Bronchial epithelial cell (primary cell): ENCODE data around the gene RNF11. TPM values are rescaled to one million over a fixed set of nuclear protein-coding genes. Genes with fewer than 3 reads are reported as not detected.

Source experiments
- DNase-seq: peaks from one replicate; pipeline ENCODE4 v3.0.0-alpha.2; 2010; ENCODE audit warnings: low read depth
- FAIRE-seq: peaks from 2 replicates; lab custom pipeline; 2011; peaks lifted over from hg19 to GRCh38; lab: Jason Lieb, UNC
- H3K27me3 ChIP-seq: 2 replicates; pipeline ENCODE4 v1.5.1; 2011; ENCODE audit warnings: low read length; ENCODE audit not compliant: control insufficient read depth, insufficient read depth
- H3K36me3 ChIP-seq: 2 replicates; pipeline ENCODE4 v1.5.1; 2011; ENCODE audit warnings: low read length; ENCODE audit not compliant: control insufficient read depth, insufficient read depth
- H3K4me3 ChIP-seq: 2 replicates; pipeline ENCODE4 v1.5.1; 2011; ENCODE audit warnings: mild to moderate bottlenecking, low read depth, low read length, control low read depth
- CTCF ChIP-seq: IDR thresholded peaks from 2 replicates; pipeline ENCODE4 v1.5.1; 2011; ENCODE audit warnings: mild to moderate bottlenecking, moderate library complexity, low read length, control low read depth, inconsistent platforms; ENCODE audit not compliant: insufficient read depth, severe bottlenecking
- total RNA-seq: library from RNA; depleted of rRNA; stranded (reverse); fragments of >200 nt; gene quantifications from 2 replicates; pipeline ENCODE4 v1.2.1, GENCODE V29; 2014

Gene RNF11
- total RNA-seq, 1 donor from 2014 or later = 94.0 TPM

DNA sequence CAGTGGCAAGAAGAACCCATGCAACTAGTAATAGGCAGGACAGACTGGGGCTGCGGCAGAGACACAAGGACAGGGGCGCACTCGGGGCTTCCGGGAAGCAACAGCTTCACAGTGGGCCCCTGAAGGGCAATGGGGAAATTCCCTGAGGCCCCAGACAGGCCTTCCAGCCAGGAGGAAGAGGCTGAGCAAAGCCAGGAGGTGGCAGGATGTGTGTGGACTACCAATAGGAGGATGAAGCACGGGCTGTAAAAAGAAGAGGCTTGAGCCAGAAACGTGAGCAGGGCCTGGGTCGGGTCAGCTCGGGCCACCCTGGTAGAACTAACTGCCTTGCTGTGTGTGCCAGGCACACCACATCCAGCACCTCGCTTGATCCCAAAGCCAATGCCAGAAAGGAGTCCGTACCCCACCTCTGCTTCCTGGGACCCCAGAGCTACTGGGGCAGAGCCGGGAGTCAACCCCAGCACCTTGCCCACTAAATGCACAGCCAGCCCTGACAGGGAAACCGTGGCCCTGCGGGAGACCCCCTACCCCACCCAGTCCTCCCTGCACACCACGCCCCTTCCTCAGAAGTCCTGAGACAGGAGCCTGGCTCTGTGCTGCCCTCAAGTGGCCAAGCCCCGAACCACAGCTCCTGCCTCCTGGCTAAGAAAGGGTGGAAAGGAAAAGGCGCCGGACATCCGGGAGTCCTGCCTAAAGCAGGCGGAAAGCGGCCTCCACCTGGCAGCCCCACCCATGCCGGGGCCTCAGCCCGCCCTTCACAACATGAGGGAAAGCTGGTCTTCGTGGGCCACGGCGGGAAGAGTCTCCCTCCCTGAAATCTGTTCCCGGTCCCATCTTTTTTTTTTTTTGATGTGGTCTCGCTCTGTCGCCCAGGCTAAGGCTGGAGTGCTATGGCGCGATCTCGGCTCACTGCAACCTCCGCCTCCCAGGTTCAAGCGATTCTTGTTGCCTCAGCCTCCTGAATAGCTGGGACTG is 60.6 kb downstream of the RNF11 start:
- peak; percentile 96 for TF ChIP-seq CTCF
- Histone ChIP-seq H3K27me3 (no peaks in the 10 kb centered on the region), H3K36me3 (no peaks in the 10 kb centered on the region), H3K4me3 (peak overlapping the region; percentile 33)
- peak; percentile 68 for DNase-seq
- FAIRE-seq = no peak

DNA sequence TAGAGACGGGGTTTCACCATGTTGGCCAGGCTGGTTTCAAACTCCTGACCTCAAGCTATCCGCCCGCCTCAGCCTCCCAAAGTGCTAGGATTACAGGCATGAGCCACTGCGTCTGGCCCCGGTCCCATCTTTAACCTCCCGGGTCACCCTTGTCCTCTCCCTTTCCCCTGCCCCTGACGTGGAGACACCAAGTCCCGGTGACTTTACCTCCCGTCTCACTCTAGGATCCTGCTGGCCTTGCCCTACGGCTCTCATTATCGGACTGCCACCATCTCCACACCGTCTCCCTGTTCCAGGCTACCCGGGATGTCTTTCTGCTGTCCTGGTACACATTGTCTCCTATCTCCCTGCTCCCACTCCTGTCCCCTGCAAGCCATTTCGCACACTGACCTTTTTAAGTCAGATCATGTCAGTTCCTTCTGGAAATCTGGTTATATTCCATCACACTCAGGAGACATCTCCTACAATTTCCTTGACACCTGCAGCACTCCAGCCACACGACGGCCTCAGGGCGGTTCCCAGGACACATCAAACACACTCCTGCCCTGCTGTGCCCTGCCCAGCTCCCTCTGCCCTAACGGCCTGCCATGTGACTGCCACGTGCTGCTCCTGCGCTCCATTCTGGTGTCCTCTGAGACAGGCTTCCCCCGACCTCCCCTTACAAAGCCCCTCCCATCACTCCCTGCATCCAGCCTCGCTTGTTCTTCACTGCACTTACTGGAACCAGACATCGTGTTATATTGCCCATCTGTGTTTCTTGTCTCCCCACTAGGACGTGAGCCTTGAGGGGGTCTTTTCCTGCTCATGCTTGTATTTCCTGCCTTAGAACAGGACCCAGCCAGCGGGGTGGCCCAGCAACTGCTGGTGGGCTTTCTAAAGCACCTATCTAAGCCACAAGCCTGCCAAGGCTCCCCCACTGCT is 61.6 kb downstream of the RNF11 start:
- TF ChIP-seq CTCF = no peak
- no peaks in the 10 kb centered on the region for H3K27me3 ChIP-seq

GRCh38 chr1:51298322-51298705 is 62.2 kb downstream of the RNF11 start:
- no peaks in the 10 kb centered on the region for H3K27me3 ChIP-seq
- no peaks in the 10 kb centered on the region for H3K36me3 ChIP-seq
- no peak overlapping the region for H3K4me3 ChIP-seq
- DNase-seq (no peak), FAIRE-seq (no peak)
- TF ChIP-seq CTCF = no peak

More for the DNA sequence above, 61.6 kb downstream of the RNF11 start:
- no peak for DNase-seq
- no peak for FAIRE-seq
- Histone ChIP-seq H3K4me3 (no peak overlapping the region), H3K36me3 (no peaks in the 10 kb centered on the region)

DNA sequence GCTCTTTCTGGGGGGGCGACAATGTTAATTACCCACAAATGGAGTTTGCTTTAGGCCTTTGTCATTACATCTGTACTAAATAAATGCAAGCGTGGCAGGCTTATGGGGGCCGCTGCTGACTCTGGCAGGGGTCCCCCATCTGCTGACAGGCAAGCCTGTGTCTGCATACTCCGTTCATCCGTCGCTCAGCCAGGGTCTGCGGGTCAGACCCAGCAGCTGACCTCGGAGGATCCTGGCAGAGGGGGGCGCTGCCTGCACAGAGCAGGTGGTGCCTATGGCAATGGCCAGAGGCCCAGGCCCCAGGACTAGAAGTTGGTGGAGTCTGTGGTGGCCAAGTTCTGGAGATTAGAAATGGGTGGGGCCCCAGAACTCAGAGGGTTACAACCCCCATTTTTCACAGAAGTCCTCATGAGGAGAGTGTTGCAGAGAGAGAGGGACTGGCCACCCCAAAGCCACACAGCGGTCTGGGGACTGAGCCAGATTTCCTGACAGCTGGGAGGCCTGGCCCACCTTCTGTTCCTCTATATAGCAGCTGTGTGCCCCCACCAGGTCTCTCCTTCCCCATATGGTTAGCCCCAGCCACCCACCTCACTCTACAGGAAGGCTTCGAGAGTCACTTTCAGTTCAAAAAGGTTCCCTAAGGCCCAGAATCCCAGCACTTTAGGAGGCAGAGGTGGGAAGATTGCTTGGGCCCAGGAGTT is 63.3 kb downstream of the RNF11 start:
- no peak overlapping the region for H3K4me3 ChIP-seq
- no peak for FAIRE-seq
- no peaks in the 10 kb centered on the region for H3K27me3 ChIP-seq
- no peak for DNase-seq
- no peak for TF ChIP-seq CTCF
- H3K36me3 ChIP-seq = no peaks in the 10 kb centered on the region

DNA sequence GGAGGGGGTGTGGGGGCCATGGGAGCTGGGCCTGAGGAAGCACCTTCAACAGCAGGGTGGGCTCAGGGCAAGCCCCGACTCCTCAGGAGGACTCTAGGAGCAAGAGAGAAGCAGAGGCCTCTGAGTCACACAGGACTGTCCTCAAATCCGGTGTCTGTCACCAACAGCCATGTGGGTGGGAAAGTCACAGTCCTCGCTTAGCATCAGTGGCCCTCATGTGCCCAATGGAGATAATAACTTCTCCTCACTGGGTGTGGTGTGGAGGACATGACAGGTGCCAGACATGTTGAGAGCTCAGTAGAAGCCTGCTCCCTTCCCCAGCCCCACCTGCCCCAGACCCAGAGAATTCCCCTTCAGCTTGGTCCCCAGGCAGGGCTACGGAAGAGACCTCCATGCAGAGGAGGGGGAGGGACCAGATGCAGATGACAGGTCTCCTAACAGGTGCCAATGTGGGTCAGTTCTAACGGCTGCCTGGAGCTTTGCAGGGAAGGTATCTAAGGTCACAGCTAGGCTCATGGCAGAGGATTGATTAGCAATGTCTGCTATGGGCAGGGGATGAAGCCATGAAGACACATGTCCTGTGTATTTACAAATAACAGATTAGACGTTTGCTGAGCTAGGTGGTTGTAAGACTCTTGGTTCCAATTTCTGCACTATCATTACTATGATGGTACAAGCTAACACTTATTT is 64.1 kb downstream of the RNF11 start:
- FAIRE-seq = no peak

More for the DNA sequence above, 64.1 kb downstream of the RNF11 start:
- no peaks in the 10 kb centered on the region for H3K36me3 ChIP-seq
- no peak for DNase-seq
- H3K27me3 ChIP-seq = no peaks in the 10 kb centered on the region
- no peak overlapping the region for H3K4me3 ChIP-seq
- TF ChIP-seq CTCF = no peak
